Stimulated activated CD8-positive, alpha-beta memory T cell treated with anti-CD3 and anti-CD28 coated beads, Interleukin-12 subunit alpha, Interleukin-12 subunit beta, amount 100 ng/mL, for 24 hours (primary cell): Measurements from ENCODE around the gene LGALS4.
A peak's percentile ranks its signal among the peaks of the same experiment; 100 is the strongest.
"Not testable (repeated sequence)": the region's sequence is repeated elsewhere in the genome, so short reads cannot be mapped to it uniquely, and the experiment has no call there.

Source experiments
- DNase-seq: peaks from one replicate; pipeline ENCODE4 v3.0.0-alpha.2; 2020; ENCODE audit errors: extremely low read depth

Gene LGALS4

GRCh38 chr19:38812841-38813320, at the start of gene LGALS4:
LGALS4 (minus strand) TSS chr19:38812945; CDS start chr19:38812886, 59 bp downstream.
- no peak for DNase-seq

GRCh38 chr19:38861368-38861767, 48.6 kb upstream of the LGALS4 start:
- DNase-seq = no peak

GRCh38 chr19:38859631-38860204, 47.0 kb upstream of the LGALS4 start:
- DNase-seq = not testable (repeated sequence)

GRCh38 chr19:38856813-38857212, 44.1 kb upstream of the LGALS4 start:
- no peak for DNase-seq

- DNase-seq = not testable (repeated sequence)
These were observed 43.0 kb upstream of the LGALS4 start for GRCh38 chr19:38855751-38856150.

- DNase-seq = not testable (repeated sequence)
These were observed 42.2 kb upstream of the LGALS4 start for GRCh38 chr19:38854961-38855360.

- no peak for DNase-seq
These were observed 40.5 kb upstream of the LGALS4 start for GRCh38 chr19:38853214-38853613.

- DNase-seq = no peak
These were observed 39.7 kb upstream of the LGALS4 start for GRCh38 chr19:38852231-38853044.

GRCh38 chr19:38851622-38852230, 39.0 kb upstream of the LGALS4 start:
- peak; percentile 84 for DNase-seq

GRCh38 chr19:38850976-38851621, 38.4 kb upstream of the LGALS4 start:
- no peak for DNase-seq

- DNase-seq = peak; percentile 95
These were observed 37.8 kb upstream of the LGALS4 start for GRCh38 chr19:38850436-38850975.

- DNase-seq = peak; percentile 97
These were observed 37.2 kb upstream of the LGALS4 start, which contains the start of gene HNRNPL for GRCh38 chr19:38849860-38850435. HNRNPL (minus strand) TSS chr19:38849986; CDS start chr19:38849966, 20 bp downstream.

GRCh38 chr19:38849147-38849859, 36.6 kb upstream of the LGALS4 start:
- peak; percentile 99 for DNase-seq

GRCh38 chr19:38848299-38849146, 35.8 kb upstream of the LGALS4 start:
- no peak for DNase-seq

- no peak for DNase-seq
These were observed 33.4 kb upstream of the LGALS4 start for GRCh38 chr19:38846097-38846496.

- DNase-seq = no peak
These were observed 32.8 kb upstream of the LGALS4 start for GRCh38 chr19:38845374-38846024.

- DNase-seq = no peak
These were observed 31.4 kb upstream of the LGALS4 start for GRCh38 chr19:38844093-38844686.

GRCh38 chr19:38843175-38843758, 30.5 kb upstream of the LGALS4 start:
- no peak for DNase-seq
